Activated CD8-positive, alpha-beta T cell treated with anti-CD3 and anti-CD28 coated beads for 36 hours (primary cell): Measurements from ENCODE around the gene GNL1. TPM values are rescaled to one million over a fixed set of nuclear protein-coding genes. Genes with fewer than 3 reads are reported as not detected.

Experiments
- ATAC-seq: fragments of 200-7000 bp; cut with Tn5 transposase; one replicate; pipeline ENCODE4 v1.10.0; 2021; ENCODE audit warnings: mild to moderate bottlenecking, moderate library complexity
- CTCF ChIA-PET: fragments of 350-600 bp; sonication (Branson Sonifier 250); formaldehyde crosslinking; loops from one replicate; lab custom pipeline; 2021; ENCODE audit warnings: antibody characterized with exemption; lab: Charles Lee
- POLR2A ChIA-PET: fragments of 350-600 bp; sonication (Branson Sonifier 250); formaldehyde crosslinking; loops from one replicate; lab custom pipeline; 2021; ENCODE audit warnings: antibody characterized with exemption; lab: Charles Lee
- DNase-seq: peaks from one replicate; pipeline ENCODE4 v3.0.0-alpha.2; 2020
- H3K27ac Mint-ChIP-seq: one replicate; pipeline ENCODE4 v1.8.0; 2021; ENCODE audit warnings: mild to moderate bottlenecking, mixed read lengths
- H3K27me3 Mint-ChIP-seq: one replicate; pipeline ENCODE4 v1.8.0; 2021; ENCODE audit warnings: mixed read lengths
- H3K36me3 Mint-ChIP-seq: one replicate; pipeline ENCODE4 v1.8.0; 2021; ENCODE audit warnings: low read depth, mixed read lengths
- H3K4me1 Mint-ChIP-seq: one replicate; pipeline ENCODE4 v1.8.0; 2021; ENCODE audit warnings: low read depth, mixed read lengths
- H3K4me3 Mint-ChIP-seq: one replicate; pipeline ENCODE4 v1.8.0; 2021; ENCODE audit warnings: mild to moderate bottlenecking, moderate library complexity, mixed read lengths
- H3K9me3 Mint-ChIP-seq: one replicate; pipeline ENCODE4 v1.8.0; 2021; ENCODE audit warnings: mixed read lengths
- intact Hi-C: fragments of 100-400 bp; cut with micrococcal nuclease; formaldehyde crosslinking; loops from one replicate; pipeline ENCODE4 v1.10.0; 2022
- total RNA-seq, 2 experiments: library from RNA; stranded (reverse); gene quantifications; one replicate each; pipeline ENCODE4 v1.2.3, GENCODE V29; 2021
- TF ChIP-seq, protein P1 (sequence below): fragments of 200-600 bp; IDR thresholded peaks from one replicate; pipeline ENCODE4 v1.8.0; 2022; ENCODE audit warnings: antibody characterized with exemption, mild to moderate bottlenecking

GNL1 gene
- total RNA-seq, 2 experiments from 2014 or later: 107 to 122 TPM

DNA sequence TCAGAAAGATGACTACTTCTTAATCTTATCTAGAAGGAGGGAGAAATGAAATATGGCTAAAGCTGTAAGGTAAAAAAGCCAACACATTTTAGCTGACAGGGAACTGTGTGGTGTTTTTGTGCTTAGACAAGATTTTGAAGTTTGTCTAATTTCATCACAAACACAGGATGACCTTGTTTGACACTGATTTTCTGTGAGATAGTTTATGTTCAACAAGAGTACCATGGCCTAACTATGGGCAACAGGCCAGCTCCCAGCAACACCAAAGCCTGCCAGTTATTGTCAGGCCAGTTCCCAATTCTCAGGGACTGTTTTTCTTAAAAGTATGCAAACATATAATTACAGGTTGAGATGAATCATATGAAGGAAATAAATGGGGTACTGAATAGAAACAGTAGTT, 9.5 kb upstream of the GNL1 start:
- ChIA-PET CTCF (interaction anchor here (1.2 to 7.2 kb wide), 7 partner anchors 17 to 112 kb away, joined by 3 to 49 read pairs (median 5); no protein-coding TSS in a partner anchor), POLR2A (interaction anchor here (0.6 to 3.0 kb wide), 5 partner anchors 9 to 154 kb away, joined by 3 to 18 read pairs (median 3); partner anchors contain the start of genes GNL1, PRR3 and TUBB)
- Mint-ChIP-seq H3K4me3 (no peak overlapping the region), H3K4me1 (peaks cover 38% of the 10 kb centered on the region), H3K36me3 (peaks cover 25% of the 10 kb centered on the region), H3K9me3 (no peaks in the 10 kb centered on the region), H3K27ac (no peak overlapping the region), H3K27me3 (no peaks in the 10 kb centered on the region)
- no peak for DNase-seq
- intact Hi-C loops: no loop called here
- TF ChIP-seq, protein P1, sequence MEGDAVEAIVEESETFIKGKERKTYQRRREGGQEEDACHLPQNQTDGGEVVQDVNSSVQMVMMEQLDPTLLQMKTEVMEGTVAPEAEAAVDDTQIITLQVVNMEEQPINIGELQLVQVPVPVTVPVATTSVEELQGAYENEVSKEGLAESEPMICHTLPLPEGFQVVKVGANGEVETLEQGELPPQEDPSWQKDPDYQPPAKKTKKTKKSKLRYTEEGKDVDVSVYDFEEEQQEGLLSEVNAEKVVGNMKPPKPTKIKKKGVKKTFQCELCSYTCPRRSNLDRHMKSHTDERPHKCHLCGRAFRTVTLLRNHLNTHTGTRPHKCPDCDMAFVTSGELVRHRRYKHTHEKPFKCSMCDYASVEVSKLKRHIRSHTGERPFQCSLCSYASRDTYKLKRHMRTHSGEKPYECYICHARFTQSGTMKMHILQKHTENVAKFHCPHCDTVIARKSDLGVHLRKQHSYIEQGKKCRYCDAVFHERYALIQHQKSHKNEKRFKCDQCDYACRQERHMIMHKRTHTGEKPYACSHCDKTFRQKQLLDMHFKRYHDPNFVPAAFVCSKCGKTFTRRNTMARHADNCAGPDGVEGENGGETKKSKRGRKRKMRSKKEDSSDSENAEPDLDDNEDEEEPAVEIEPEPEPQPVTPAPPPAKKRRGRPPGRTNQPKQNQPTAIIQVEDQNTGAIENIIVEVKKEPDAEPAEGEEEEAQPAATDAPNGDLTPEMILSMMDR: no peak
- ATAC-seq: no peak

DNA sequence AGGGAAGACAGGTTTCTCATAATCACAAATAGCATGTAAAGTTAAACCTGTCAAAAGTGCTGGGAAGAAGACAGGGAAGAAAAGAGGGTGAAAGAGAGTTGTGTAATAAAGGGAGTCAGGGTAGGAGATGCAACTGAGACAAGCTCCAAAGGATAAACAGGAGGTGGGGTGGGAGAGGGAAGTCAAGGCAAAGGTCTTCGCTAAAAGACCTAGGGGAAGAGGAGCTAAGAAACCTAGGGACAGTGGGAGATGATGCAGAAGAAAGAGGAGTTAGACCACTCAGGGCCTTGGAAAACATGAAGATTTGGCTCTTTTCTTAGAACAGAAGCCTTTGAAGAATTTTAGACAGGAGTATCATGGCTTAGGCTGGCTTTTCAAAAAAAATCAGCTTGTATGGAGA, 7.8 kb upstream of the GNL1 start:
- no peaks in the 10 kb centered on the region for H3K27me3 Mint-ChIP-seq
- POLR2A ChIA-PET: interaction anchor here (1.4 to 1.7 kb wide), 4 partner anchors 34 to 68 kb away, joined by 3 to 6 read pairs (median 4); no protein-coding TSS in a partner anchor
- peak overlapping the region; percentile 17 for H3K27ac Mint-ChIP-seq
- CTCF ChIA-PET: interaction anchor here (0.8 to 7.2 kb wide), 5 partner anchors 21 to 80 kb away, joined by 3 to 49 read pairs (median 3); no protein-coding TSS in a partner anchor
- H3K4me1 Mint-ChIP-seq: peaks cover 35% of the 10 kb centered on the region
- intact Hi-C loops: no loop called here
- ATAC-seq: no peak
- no peak for DNase-seq
- H3K4me3 Mint-ChIP-seq: no peak overlapping the region
- peaks cover 33% of the 10 kb centered on the region for H3K36me3 Mint-ChIP-seq
- no peaks in the 10 kb centered on the region for H3K9me3 Mint-ChIP-seq
- TF ChIP-seq, protein P1: no peak

DNA sequence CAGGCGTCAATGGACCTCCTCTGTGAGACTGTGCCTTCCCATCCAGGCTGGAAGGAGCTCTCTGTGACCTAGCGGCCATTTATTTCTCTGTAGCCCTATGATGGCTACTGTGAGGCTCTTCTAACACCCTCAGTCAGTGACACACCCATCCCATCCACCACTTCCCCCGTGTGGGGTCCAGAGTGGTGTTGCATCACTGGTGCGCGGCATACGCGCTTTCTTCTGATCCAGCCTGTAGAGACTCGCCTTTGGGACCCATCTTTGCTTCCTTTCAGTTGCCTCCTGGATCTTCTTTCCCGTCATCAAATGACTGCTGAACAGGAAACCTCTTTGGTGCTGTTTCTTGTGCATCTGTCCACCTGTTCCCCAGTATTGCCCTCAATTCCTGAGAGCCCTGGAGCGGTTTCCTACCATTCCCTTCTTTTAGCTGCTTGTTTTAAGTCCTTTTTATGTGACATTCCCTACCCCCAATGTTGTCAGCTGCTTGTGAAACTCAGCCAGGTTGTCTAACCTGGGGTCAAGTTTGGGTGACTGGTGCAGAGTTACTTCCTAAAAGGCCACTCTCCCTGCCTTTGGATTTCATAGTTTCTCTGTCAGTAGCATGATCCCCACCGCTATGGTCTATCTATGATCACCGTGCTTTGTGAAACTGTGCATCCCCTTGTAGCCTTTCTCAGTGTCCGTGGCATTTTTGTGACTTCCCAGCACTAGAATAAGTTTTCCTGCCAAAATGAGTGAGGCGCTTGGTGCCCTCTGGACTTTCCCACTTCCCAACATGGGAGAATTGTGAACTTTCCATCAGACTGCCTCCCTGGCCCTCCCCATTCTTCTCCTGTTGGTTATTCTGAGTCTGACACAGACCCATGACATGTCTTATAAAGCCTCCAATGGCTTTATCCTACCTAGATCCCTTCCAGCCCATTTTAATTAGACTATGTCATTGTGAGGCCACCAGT, 6.5 kb upstream of the GNL1 start:
- ChIA-PET CTCF (interaction anchor here (0.6 to 7.2 kb wide), 3 partner anchors 20 to 31 kb away, joined by 3 to 49 read pairs (median 4); no protein-coding TSS in a partner anchor), POLR2A (interaction anchor here (0.7 to 1.8 kb wide), 6 partner anchors 8 to 267 kb away, joined by 3 to 6 read pairs (median 4); partner anchors contain the start of gene ABCF1)
- Mint-ChIP-seq H3K36me3 (peaks cover 40% of the 10 kb centered on the region), H3K27ac (peak overlapping the region; percentile 26), H3K27me3 (no peaks in the 10 kb centered on the region), H3K4me3 (no peak overlapping the region), H3K9me3 (no peaks in the 10 kb centered on the region), H3K4me1 (peaks cover 34% of the 10 kb centered on the region)
- TF ChIP-seq, protein P1: no peak
- ATAC-seq (no peak), DNase-seq (no peak)
- intact Hi-C loops: no loop called here

DNA sequence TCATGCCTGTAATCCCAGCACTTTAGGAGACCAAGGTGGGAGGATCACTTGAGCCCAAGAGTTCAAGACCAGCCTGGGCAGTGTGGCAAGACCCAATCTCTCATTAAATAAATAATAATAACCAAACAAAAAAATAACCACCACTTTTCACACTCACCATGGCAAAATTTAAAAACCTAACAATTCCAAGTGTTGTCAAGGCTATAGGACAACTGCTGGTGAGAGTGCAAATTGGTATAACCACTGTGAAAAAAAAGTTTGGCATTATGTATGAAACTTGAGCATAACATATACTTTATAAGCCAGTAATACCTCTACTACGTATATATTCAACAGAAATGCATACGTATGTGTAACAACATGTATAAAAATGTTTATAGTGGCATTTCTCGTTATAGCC, 4.6 kb upstream of the GNL1 start:
- POLR2A ChIA-PET: interaction anchor here (0.6 to 1.2 kb wide), 2 partner anchors 10 to 96 kb away, joined by 3 to 4 read pairs; no protein-coding TSS in a partner anchor
- intact Hi-C loops: no loop called here

More for the DNA sequence above, 4.6 kb upstream of the GNL1 start:
- DNase-seq (no peak), ATAC-seq (no peak)
- Mint-ChIP-seq H3K9me3 (no peaks in the 10 kb centered on the region), H3K27ac (no peak overlapping the region), H3K36me3 (peaks cover 45% of the 10 kb centered on the region), H3K27me3 (no peaks in the 10 kb centered on the region), H3K4me3 (no peak overlapping the region), H3K4me1 (peaks cover 30% of the 10 kb centered on the region)
- CTCF ChIA-PET: interaction anchor here (1.3 to 7.2 kb wide), 2 partner anchors 18 to 107 kb away, joined by 3 to 49 read pairs; no protein-coding TSS in a partner anchor
- TF ChIP-seq, protein P1: no peak
